ENCODE results near the gene NAALADL1. TPM values are rescaled to one million over a fixed set of nuclear protein-coding genes. Genes with fewer than 3 reads are reported as not detected.

NAALADL1 gene
- polyA plus RNA-seq, 4 donors, result 26.5 to 436 (median 104) TPM

- no peak overlapping the region for H3K4me3 ChIP-seq (ENCODE audit: low read depth in 1 of 3, low read length in 3 of 3)
- 76 to 89% (median 82%) methylated on average over 1 of the region's 1 CpG for WGBS, 3 donors
- H3K9me3 ChIP-seq (ENCODE audit: control insufficient read depth in 2 of 2, insufficient read depth in 1 of 2, low read depth in 1 of 2, low read length in 1 of 2), result no peaks in the 10 kb centered on the region
- no peak for DNase-seq
- no peaks in the 10 kb centered on the region for H3K27me3 ChIP-seq (ENCODE audit: control insufficient read depth in 3 of 3, insufficient read depth in 3 of 3, low read length in 3 of 3)
- no peak overlapping the region for H3K27ac ChIP-seq (ENCODE audit: low read depth in 1 of 3, low read length in 2 of 3)
- H3K36me3 ChIP-seq (ENCODE audit: control insufficient read depth in 3 of 3, insufficient read depth in 2 of 3, low read depth in 1 of 3, low read length in 3 of 3), result no peaks in the 10 kb centered on the region
- no peak for FAIRE-seq
- peaks cover 0 to 31% (median 1%) of the 10 kb centered on the region in 3 donors for H3K4me1 ChIP-seq (ENCODE audit: control insufficient read depth in 3 of 3, insufficient read depth in 2 of 3, low read depth in 1 of 3, low read length in 2 of 3)
Measured at GRCh38 chr11:65055538-65055937, 2.8 kb downstream of the NAALADL1 start.

DNA sequence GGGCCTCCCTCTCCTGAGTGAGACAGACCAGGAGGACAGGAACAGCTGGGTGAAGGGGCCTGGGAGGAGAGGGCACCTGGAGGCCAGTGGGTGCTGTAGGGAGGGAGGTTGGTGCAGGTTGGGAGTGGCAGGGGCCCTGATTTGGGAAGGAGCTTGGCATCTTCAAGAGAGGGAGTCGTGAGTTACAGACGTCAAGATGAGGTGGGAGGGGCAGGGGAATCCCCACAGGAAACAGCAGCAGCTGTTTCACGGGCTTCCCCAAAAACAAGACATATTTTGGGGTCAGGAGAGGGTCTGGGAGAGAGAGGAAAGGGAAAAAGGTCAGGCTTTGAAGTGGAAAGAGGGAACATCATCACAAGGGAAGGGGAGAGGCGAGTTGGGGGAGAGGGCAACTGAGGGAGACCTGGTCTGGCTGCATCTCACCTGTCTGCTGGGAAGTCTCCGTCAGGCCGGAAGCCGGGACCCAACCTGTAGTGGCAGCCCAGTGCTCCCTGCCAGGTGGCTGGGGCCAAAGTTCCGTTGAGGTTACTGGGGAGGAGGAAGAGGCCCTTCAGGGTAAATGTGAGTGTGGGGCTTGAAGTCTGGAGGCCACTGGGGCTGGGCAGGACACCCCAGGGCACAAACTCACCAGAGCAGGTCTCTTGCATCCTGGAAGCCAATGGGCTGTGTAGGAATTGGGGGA, 4.4 kb downstream of the NAALADL1 start:
- DNase-seq, result peak; percentile 63
- Histone ChIP-seq H3K4me3 (ENCODE audit: low read depth in 1 of 3, low read length in 3 of 3) (no peak overlapping the region), H3K27me3 (ENCODE audit: control insufficient read depth in 3 of 3, insufficient read depth in 3 of 3, low read length in 3 of 3) (no peaks in the 10 kb centered on the region)

DNA sequence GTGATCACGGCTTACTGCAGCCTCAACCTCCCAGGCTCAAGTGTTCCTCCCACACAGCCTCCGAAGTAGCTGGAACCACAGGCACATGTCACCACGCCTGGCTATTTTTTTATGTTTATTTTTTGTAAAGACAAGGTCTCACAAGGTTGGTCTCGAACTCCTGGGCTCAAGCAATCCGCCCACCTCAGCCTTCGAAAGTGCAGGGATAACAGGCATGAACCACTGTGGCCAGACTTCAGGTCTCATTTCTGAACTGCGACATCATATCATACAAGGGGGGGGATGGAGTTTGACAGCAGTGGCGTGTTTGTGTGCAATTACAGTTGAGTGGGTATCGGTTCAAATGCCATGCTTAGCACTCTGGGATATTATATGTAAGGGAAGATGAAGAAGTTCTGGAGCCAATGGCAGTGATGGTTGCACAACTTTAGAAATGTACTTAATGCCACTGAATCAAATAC, 6.9 kb downstream of the NAALADL1 start:
- DNase-seq (no peak), FAIRE-seq (no peak)
- 82 to 92% (median 85%) methylated on average over 9 of the region's 9 CpGs for WGBS, 3 donors
- Histone ChIP-seq H3K4me1 (ENCODE audit: control insufficient read depth in 3 of 3, insufficient read depth in 2 of 3, low read depth in 1 of 3, low read length in 2 of 3) (peaks cover 1 to 28% (median 2%) of the 10 kb centered on the region in 3 donors), H3K27me3 (ENCODE audit: control insufficient read depth in 3 of 3, insufficient read depth in 3 of 3, low read length in 3 of 3) (peaks cover 0 to 7% (median 0%) of the 10 kb centered on the region in 3 donors), H3K36me3 (ENCODE audit: control insufficient read depth in 3 of 3, insufficient read depth in 2 of 3, low read depth in 1 of 3, low read length in 3 of 3) (peaks cover 0 to 5% (median 0%) of the 10 kb centered on the region in 3 donors), H3K4me3 (ENCODE audit: low read depth in 1 of 3, low read length in 3 of 3) (no peak overlapping the region), H3K27ac (ENCODE audit: low read depth in 1 of 3, low read length in 2 of 3) (no peak overlapping the region), H3K9me3 (ENCODE audit: control insufficient read depth in 2 of 2, insufficient read depth in 1 of 2, low read depth in 1 of 2, low read length in 1 of 2) (no peaks in the 10 kb centered on the region)

More for the DNA sequence above, 4.4 kb downstream of the NAALADL1 start:
- Histone ChIP-seq H3K4me1 (ENCODE audit: control insufficient read depth in 3 of 3, insufficient read depth in 2 of 3, low read depth in 1 of 3, low read length in 2 of 3) (peaks cover 0 to 28% (median 1%) of the 10 kb centered on the region in 3 donors), H3K36me3 (ENCODE audit: control insufficient read depth in 3 of 3, insufficient read depth in 2 of 3, low read depth in 1 of 3, low read length in 3 of 3) (no peaks in the 10 kb centered on the region), H3K27ac (ENCODE audit: low read depth in 1 of 3, low read length in 2 of 3) (no peak overlapping the region), H3K9me3 (ENCODE audit: control insufficient read depth in 2 of 2, insufficient read depth in 1 of 2, low read depth in 1 of 2, low read length in 1 of 2) (no peaks in the 10 kb centered on the region)
- no peak for FAIRE-seq
- 4 to 22% (median 6%) methylated on average over 8 of the region's 8 CpGs for WGBS, 3 donors

DNA sequence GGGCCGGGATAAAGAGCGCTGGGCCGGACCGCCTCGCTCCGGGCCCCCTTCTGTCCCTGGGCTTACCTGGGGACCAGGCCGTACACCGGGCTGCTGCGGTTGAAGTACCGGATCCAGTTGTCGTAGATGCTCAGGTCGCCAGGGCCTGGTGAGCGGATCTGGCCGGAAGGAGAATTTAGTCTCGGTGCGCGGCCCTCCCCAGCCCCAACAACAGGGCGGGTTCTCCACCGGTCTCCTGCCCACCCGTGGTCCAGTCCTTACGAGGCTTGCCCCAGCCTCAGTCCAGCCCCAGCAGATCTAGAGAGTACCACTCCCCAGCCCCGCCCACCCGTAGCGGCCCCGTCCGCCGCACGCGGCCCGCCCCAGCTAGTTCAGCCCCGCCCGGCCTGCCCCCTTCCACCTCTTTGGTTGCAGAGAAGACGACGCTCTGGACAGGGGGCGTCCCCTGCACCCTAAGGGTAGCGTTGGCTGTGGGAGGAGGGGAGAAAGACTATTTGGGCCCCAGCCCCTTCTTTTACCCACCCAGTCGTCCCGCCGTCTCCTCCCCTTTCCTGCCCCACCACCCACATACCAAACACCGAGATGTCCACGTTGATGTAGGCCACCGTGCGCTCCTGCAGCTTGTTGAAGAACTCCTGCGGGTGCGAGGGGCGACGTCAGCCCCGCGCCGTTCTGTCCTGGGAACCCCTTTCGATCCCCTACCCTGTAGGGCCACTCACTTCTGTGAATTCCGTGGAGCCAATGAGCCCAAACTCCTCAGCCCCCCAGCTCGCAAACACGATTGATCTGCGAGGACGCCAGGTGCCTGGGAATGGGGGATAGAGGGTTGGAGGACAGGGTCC, 10.6 kb downstream of the NAALADL1 start:
- FAIRE-seq (no peak), DNase-seq (no peak)
- H3K9me3 ChIP-seq (ENCODE audit: control insufficient read depth in 2 of 2, insufficient read depth in 1 of 2, low read depth in 1 of 2, low read length in 1 of 2), result no peaks in the 10 kb centered on the region
- H3K27me3 ChIP-seq (ENCODE audit: control insufficient read depth in 3 of 3, insufficient read depth in 3 of 3, low read length in 3 of 3), result peaks cover 0 to 7% (median 0%) of the 10 kb centered on the region in 3 donors
- peak overlapping the region; percentile 22 to 44 (median 44) for H3K4me3 ChIP-seq (ENCODE audit: low read depth in 1 of 3, low read length in 3 of 3)
- H3K4me1 ChIP-seq (ENCODE audit: control insufficient read depth in 3 of 3, insufficient read depth in 2 of 3, low read depth in 1 of 3, low read length in 2 of 3), result peaks cover 0 to 17% (median 2%) of the 10 kb centered on the region in 3 donors
- 19 to 54% (median 40%) methylated on average over 43 to 56 of the region's 56 CpGs for WGBS, 3 donors
- peaks cover 0 to 40% (median 1%) of the 10 kb centered on the region in 3 donors for H3K36me3 ChIP-seq (ENCODE audit: control insufficient read depth in 3 of 3, insufficient read depth in 2 of 3, low read depth in 1 of 3, low read length in 3 of 3)
- peak overlapping the region in 1 of 3 donors; percentile 42 for H3K27ac ChIP-seq (ENCODE audit: low read depth in 1 of 3, low read length in 2 of 3)

GRCh38 chr11:65045728-65046127, 12.6 kb downstream of the NAALADL1 start:
- no peak for FAIRE-seq

GRCh38 chr11:65045061-65045460, 13.3 kb downstream of the NAALADL1 start:
- WGBS, 3 donors, result 81 to 88% (median 87%) methylated on average over 5 of the region's 5 CpGs
- H3K27ac ChIP-seq (ENCODE audit: low read depth in 1 of 3, low read length in 2 of 3), result no peak overlapping the region
- peaks cover 0 to 21% (median 2%) of the 10 kb centered on the region in 3 donors for H3K4me1 ChIP-seq (ENCODE audit: control insufficient read depth in 3 of 3, insufficient read depth in 2 of 3, low read depth in 1 of 3, low read length in 2 of 3)
- peaks cover 0 to 50% (median 1%) of the 10 kb centered on the region in 3 donors for H3K36me3 ChIP-seq (ENCODE audit: control insufficient read depth in 3 of 3, insufficient read depth in 2 of 3, low read depth in 1 of 3, low read length in 3 of 3)
- no peak overlapping the region for H3K4me3 ChIP-seq (ENCODE audit: low read depth in 1 of 3, low read length in 3 of 3)
- no peaks in the 10 kb centered on the region for H3K9me3 ChIP-seq (ENCODE audit: control insufficient read depth in 2 of 2, insufficient read depth in 1 of 2, low read depth in 1 of 2, low read length in 1 of 2)
- FAIRE-seq (no peak), DNase-seq (no peak)
- H3K27me3 ChIP-seq (ENCODE audit: control insufficient read depth in 3 of 3, insufficient read depth in 3 of 3, low read length in 3 of 3), result peaks cover 0 to 7% (median 0%) of the 10 kb centered on the region in 3 donors

More at GRCh38 chr11:65045728-65046127, 12.6 kb downstream of the NAALADL1 start:
- Histone ChIP-seq H3K4me1 (ENCODE audit: control insufficient read depth in 3 of 3, insufficient read depth in 2 of 3, low read depth in 1 of 3, low read length in 2 of 3) (peaks cover 0 to 21% (median 2%) of the 10 kb centered on the region in 3 donors), H3K27ac (ENCODE audit: low read depth in 1 of 3, low read length in 2 of 3) (no peak overlapping the region), H3K9me3 (ENCODE audit: control insufficient read depth in 2 of 2, insufficient read depth in 1 of 2, low read depth in 1 of 2, low read length in 1 of 2) (no peaks in the 10 kb centered on the region), H3K27me3 (ENCODE audit: control insufficient read depth in 3 of 3, insufficient read depth in 3 of 3, low read length in 3 of 3) (peaks cover 0 to 7% (median 0%) of the 10 kb centered on the region in 3 donors), H3K4me3 (ENCODE audit: low read depth in 1 of 3, low read length in 3 of 3) (no peak overlapping the region), H3K36me3 (ENCODE audit: control insufficient read depth in 3 of 3, insufficient read depth in 2 of 3, low read depth in 1 of 3, low read length in 3 of 3) (peaks cover 0 to 47% (median 1%) of the 10 kb centered on the region in 3 donors)
- no peak for DNase-seq
- WGBS, 3 donors, result 86 to 92% (median 90%) methylated on average over 7 of the region's 7 CpGs

DNA sequence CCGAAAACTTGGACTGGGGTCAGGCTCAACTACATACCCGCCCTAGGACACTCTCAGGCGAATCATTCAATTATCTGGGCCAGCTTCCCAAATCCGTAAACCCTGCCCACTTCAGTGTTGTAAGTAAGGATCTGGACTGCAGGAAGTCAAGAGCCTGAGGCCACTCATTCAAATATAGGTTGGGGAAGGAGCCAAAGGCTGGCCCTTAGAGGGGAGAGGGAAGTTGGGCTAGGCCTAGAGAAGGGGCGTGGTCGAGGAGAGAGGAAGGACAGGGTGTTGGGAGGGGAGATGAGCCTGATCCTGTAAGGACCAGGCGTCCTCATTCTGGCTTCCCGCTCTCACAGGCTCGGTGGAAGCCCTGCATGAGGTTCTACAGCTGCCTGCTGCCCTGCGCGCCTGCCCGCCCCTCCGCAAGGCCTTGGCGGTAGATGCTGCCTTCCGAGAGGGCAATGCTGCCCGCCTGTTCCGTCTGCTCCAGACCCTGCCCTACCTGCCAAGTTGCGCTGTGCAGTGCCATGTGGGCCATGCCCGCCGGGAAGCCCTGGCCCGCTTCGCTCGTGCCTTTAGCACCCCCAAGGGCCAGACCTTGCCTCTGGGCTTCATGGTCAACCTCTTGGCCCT, 14.4 kb downstream of the NAALADL1 start:
- Histone ChIP-seq H3K9me3 (ENCODE audit: control insufficient read depth in 2 of 2, insufficient read depth in 1 of 2, low read depth in 1 of 2, low read length in 1 of 2) (no peaks in the 10 kb centered on the region), H3K4me3 (ENCODE audit: low read depth in 1 of 3, low read length in 3 of 3) (no peak overlapping the region), H3K36me3 (ENCODE audit: control insufficient read depth in 3 of 3, insufficient read depth in 2 of 3, low read depth in 1 of 3, low read length in 3 of 3) (peaks cover 0 to 58% (median 1%) of the 10 kb centered on the region in 3 donors), H3K4me1 (ENCODE audit: control insufficient read depth in 3 of 3, insufficient read depth in 2 of 3, low read depth in 1 of 3, low read length in 2 of 3) (peaks cover 0 to 21% (median 2%) of the 10 kb centered on the region in 3 donors), H3K27me3 (ENCODE audit: control insufficient read depth in 3 of 3, insufficient read depth in 3 of 3, low read length in 3 of 3) (peaks cover 0 to 7% (median 0%) of the 10 kb centered on the region in 3 donors), H3K27ac (ENCODE audit: low read depth in 1 of 3, low read length in 2 of 3) (no peak overlapping the region)
- no peak for FAIRE-seq
- DNase-seq, result no peak
- WGBS, 3 donors, result 82 to 94% (median 88%) methylated on average over 23 of the region's 23 CpGs

DNA sequence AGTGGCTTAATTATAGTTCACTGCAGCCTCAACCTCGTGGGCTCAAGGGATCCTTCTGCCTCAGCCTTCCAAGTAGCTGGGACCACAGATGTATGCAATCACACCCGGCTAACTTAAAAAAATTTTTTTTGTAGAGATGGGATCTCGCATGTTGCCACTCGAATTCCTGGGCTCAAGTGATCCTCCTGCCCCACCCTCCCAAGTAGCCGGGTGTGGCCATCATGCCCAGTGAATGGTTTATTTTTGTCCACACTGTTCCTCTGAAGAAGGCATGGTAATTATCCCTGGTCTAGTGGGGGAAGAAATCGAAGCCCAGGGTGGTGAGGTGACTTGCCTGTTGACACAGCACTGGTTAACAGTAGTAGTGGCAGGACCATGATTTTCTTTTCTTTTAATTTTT, 15.5 kb downstream of the NAALADL1 start:
- FAIRE-seq, result no peak
- H3K4me1 ChIP-seq (ENCODE audit: control insufficient read depth in 3 of 3, insufficient read depth in 2 of 3, low read depth in 1 of 3, low read length in 2 of 3), result peaks cover 0 to 15% (median 2%) of the 10 kb centered on the region in 3 donors
- 81 to 89% (median 87%) methylated on average over 6 of the region's 6 CpGs for whole genome bisulfite sequencing, 3 donors

More for the DNA sequence above, 15.5 kb downstream of the NAALADL1 start:
- H3K27ac ChIP-seq (ENCODE audit: low read depth in 1 of 3, low read length in 2 of 3), result no peak overlapping the region
- no peak overlapping the region for H3K4me3 ChIP-seq (ENCODE audit: low read depth in 1 of 3, low read length in 3 of 3)
- peaks cover 0 to 4% (median 0%) of the 10 kb centered on the region in 3 donors for H3K27me3 ChIP-seq (ENCODE audit: control insufficient read depth in 3 of 3, insufficient read depth in 3 of 3, low read length in 3 of 3)
- H3K9me3 ChIP-seq (ENCODE audit: control insufficient read depth in 2 of 2, insufficient read depth in 1 of 2, low read depth in 1 of 2, low read length in 1 of 2), result no peaks in the 10 kb centered on the region
- no peak for DNase-seq
- H3K36me3 ChIP-seq (ENCODE audit: control insufficient read depth in 3 of 3, insufficient read depth in 2 of 3, low read depth in 1 of 3, low read length in 3 of 3), result peaks cover 1 to 65% (median 5%) of the 10 kb centered on the region in 3 donors
